ENCODE data around the gene RAP1GAP2. TPM values are rescaled to one million over a fixed set of nuclear protein-coding genes. Genes with fewer than 3 reads are reported as not detected.

Gene RAP1GAP2
- total RNA-seq, 1 donor = 2.9 TPM

DNA sequence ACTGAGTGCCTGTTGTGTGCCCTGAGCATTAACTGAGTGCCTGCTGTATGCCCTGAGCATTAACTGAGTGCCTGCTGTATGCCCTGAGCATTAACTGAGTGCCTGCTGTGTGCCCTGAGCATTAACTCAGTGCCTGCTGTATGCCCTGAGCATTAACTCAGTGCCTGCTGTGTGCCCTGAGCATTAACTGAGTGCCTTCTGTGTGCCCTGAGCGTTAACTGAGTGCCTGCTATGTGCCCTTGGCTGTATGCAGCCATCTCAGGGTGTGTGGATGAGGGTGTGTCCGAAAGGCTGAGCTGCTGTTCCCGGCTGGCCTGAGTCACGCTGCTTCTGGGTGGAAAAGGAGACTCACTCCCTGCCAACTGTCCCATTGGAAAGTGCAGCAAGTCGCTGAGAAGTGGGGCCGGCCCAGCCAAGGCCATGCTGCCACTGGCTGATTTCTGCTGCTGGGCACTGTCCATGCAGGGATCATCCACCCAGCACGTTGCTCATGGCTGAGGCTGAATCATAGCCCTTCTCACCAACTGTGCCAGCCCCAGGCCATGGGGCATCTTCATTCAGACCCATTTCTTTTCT is 153.3 kb downstream of the RAP1GAP2 start:
- Histone ChIP-seq H3K79me2 (ENCODE audit: insufficient read depth, low read length) (no peaks in the 10 kb centered on the region), H3K27me3 (ENCODE audit: insufficient read depth, low read length) (no peaks in the 10 kb centered on the region), H3K4me3 (ENCODE audit: insufficient read depth, low read length) (no peak overlapping the region), H3K27ac (ENCODE audit: low read depth, low read length) (no peak overlapping the region), H3K36me3 (ENCODE audit: insufficient read depth, low read length) (no peaks in the 10 kb centered on the region), H3K9me3 (ENCODE audit: low read depth, low read length) (no peaks in the 10 kb centered on the region), H3K4me2 (ENCODE audit: insufficient read depth, low read length) (no peak overlapping the region), H2AFZ (ENCODE audit: low read length) (no peak overlapping the region), H4K20me1 (ENCODE audit: insufficient read depth, low read length) (no peaks in the 10 kb centered on the region), H3K4me1 (ENCODE audit: insufficient read depth, low read length) (peaks cover 11% of the 10 kb centered on the region)
- DNase-seq (ENCODE audit: insufficient read length, low spot score, missing footprints) = peak; percentile 97
- TF ChIP-seq CTCF (IDR thresholded peaks at IDR 0.05; ENCODE audit: extremely low read depth, low read depth, low read length) = no peak

DNA sequence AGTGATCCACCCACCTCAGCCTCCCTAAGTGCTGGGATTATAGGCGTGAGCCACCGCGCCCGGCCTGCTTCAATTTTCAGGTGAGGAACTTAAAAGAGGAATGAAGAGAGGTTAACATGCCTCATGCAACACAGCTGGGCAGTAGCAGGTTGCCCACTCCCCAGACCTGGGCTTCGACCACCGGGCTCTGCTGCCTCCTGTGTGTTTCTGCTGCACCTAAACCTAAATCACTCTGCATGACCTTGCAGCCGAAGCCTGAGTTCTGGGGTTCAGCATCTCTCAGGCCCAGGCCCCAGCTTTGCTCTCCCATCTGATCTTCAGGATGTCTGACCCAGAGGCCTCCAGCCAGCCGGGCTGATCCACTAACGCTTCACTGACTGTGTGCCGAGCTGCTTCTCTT is 154.6 kb downstream of the RAP1GAP2 start:
- Histone ChIP-seq H3K9me3 (ENCODE audit: low read depth, low read length) (no peaks in the 10 kb centered on the region), H3K27ac (ENCODE audit: low read depth, low read length) (no peak overlapping the region), H3K27me3 (ENCODE audit: insufficient read depth, low read length) (no peaks in the 10 kb centered on the region), H3K79me2 (ENCODE audit: insufficient read depth, low read length) (peaks cover 1% of the 10 kb centered on the region), H3K4me1 (ENCODE audit: insufficient read depth, low read length) (peaks cover 19% of the 10 kb centered on the region), H3K4me3 (ENCODE audit: insufficient read depth, low read length) (no peak overlapping the region), H2AFZ (ENCODE audit: low read length) (no peak overlapping the region), H3K36me3 (ENCODE audit: insufficient read depth, low read length) (no peaks in the 10 kb centered on the region), H3K4me2 (ENCODE audit: insufficient read depth, low read length) (no peak overlapping the region), H4K20me1 (ENCODE audit: insufficient read depth, low read length) (no peaks in the 10 kb centered on the region)
- TF ChIP-seq CTCF (IDR thresholded peaks at IDR 0.05; ENCODE audit: extremely low read depth, low read depth, low read length) = no peak
- peak; percentile 3 for DNase-seq (ENCODE audit: insufficient read length, low spot score, missing footprints)

GRCh38 chr17:2952174-2952845 is 156.1 kb downstream of the RAP1GAP2 start:
- Histone ChIP-seq H3K9me3 (ENCODE audit: low read depth, low read length) (no peaks in the 10 kb centered on the region), H3K4me1 (ENCODE audit: insufficient read depth, low read length) (peaks cover 24% of the 10 kb centered on the region), H3K4me2 (ENCODE audit: insufficient read depth, low read length) (no peak overlapping the region), H3K36me3 (ENCODE audit: insufficient read depth, low read length) (no peaks in the 10 kb centered on the region), H3K79me2 (ENCODE audit: insufficient read depth, low read length) (peaks cover 5% of the 10 kb centered on the region), H3K4me3 (ENCODE audit: insufficient read depth, low read length) (no peak overlapping the region), H4K20me1 (ENCODE audit: insufficient read depth, low read length) (no peaks in the 10 kb centered on the region), H3K27ac (ENCODE audit: low read depth, low read length) (no peak overlapping the region), H2AFZ (ENCODE audit: low read length) (no peak overlapping the region), H3K27me3 (ENCODE audit: insufficient read depth, low read length) (no peaks in the 10 kb centered on the region)
- no peak for DNase-seq (ENCODE audit: insufficient read length, low spot score, missing footprints)
- no peak for TF ChIP-seq CTCF (IDR thresholded peaks at IDR 0.05; ENCODE audit: extremely low read depth, low read depth, low read length)

GRCh38 chr17:2954898-2955445 is 158.7 kb downstream of the RAP1GAP2 start:
- Histone ChIP-seq H3K79me2 (ENCODE audit: insufficient read depth, low read length) (peaks cover 5% of the 10 kb centered on the region), H3K36me3 (ENCODE audit: insufficient read depth, low read length) (no peaks in the 10 kb centered on the region), H3K27ac (ENCODE audit: low read depth, low read length) (peak overlapping the region; percentile 86), H3K4me2 (ENCODE audit: insufficient read depth, low read length) (peak overlapping the region; percentile 65), H3K27me3 (ENCODE audit: insufficient read depth, low read length) (no peaks in the 10 kb centered on the region), H3K9me3 (ENCODE audit: low read depth, low read length) (no peaks in the 10 kb centered on the region), H2AFZ (ENCODE audit: low read length) (no peak overlapping the region), H3K4me3 (ENCODE audit: insufficient read depth, low read length) (peak overlapping the region; percentile 28), H4K20me1 (ENCODE audit: insufficient read depth, low read length) (no peaks in the 10 kb centered on the region), H3K4me1 (ENCODE audit: insufficient read depth, low read length) (peaks cover 20% of the 10 kb centered on the region)
- TF ChIP-seq CTCF (IDR thresholded peaks at IDR 0.05; ENCODE audit: extremely low read depth, low read depth, low read length) = no peak
- peak; percentile 94 for DNase-seq (ENCODE audit: insufficient read length, low spot score, missing footprints)
